ENCODE measurements around the gene KRTAP4-6. TPM values are rescaled to one million over a fixed set of nuclear protein-coding genes. Genes with fewer than 3 reads are reported as not detected.
"Not testable (repeated sequence)": the region's sequence is repeated elsewhere in the genome, so short reads cannot be mapped to it uniquely, and the experiment has no call there.

The KRTAP4-6 gene
- polyA plus RNA-seq, 1 of the 3 experiments (the other 2 are of a cell fraction), result not detected

DNA sequence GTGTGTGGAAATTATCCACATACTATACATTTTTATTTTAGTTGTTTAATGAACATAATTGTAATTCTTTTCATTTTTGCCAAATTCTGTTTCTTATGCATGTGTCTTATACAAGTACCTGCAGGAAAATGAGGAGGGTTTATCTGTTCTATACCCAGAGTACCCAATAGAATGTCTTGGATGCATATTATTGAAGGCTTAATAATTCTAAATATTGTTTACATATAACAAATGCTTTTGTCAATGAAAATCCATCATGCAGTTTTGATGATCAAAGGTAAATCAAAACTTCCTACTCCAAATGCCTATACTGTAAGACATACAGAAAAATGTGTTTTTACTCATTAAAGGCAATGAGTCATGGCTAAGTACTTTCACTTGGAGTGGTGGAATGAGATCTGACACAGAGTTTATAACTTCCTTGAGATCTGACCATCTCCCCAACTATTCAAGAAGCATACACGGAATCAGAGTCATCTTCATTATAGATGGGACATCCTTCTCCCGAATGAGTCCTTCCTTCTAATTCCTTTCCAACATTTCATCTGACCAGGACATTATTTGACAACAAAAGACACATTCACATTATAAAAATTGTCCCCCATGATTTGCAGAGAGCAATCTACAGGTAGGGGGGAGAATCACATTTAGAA is 35.8 kb downstream of the KRTAP4-6 start:
- H3K9me2 ChIP-seq; H3K36me3 ChIP-seq (replicated peaks in 1 of 2; ENCODE audit: control insufficient read depth in 1 of 2, insufficient read depth in 2 of 2, low read length in 1 of 2); H3K4me1 ChIP-seq (ENCODE audit: control insufficient read depth in 1 of 2, insufficient read depth in 2 of 2, low read depth in 1 of 2, low read length in 1 of 2); H3K27me3 ChIP-seq (ENCODE audit: insufficient read depth); H3K9ac ChIP-seq; H3K27ac ChIP-seq (ENCODE audit: low read depth in 2 of 2, low read length in 1 of 2); POLR2A ChIA-PET; DNase-seq; H2AFZ ChIP-seq (ENCODE audit: low read depth); CTCF ChIA-PET; H4K20me1 ChIP-seq (ENCODE audit: insufficient read depth); H3K4me3 ChIP-seq (ENCODE audit: low read depth in 2 of 2, low read length in 1 of 2); H3K9me3 ChIP-seq; H3F3A ChIP-seq (replicated peaks; ENCODE audit: insufficient read depth); H3K79me2 ChIP-seq (ENCODE audit: insufficient read depth): not testable (repeated sequence)
- 2% methylated on average over 2 of the region's 2 CpGs for WGBS (ENCODE audit: low lambda C conversion rate)
- TF ChIP-seq JUND (IDR thresholded peaks at IDR 0.05) (peak; percentile 39), FOSL2 (IDR thresholded peaks at IDR 0.05; ENCODE audit: borderline replicate concordance, low read depth) (peak; percentile 35; the same call in 1 of the 2 replicates), EP300 (IDR thresholded peaks at IDR 0.05; ENCODE audit: borderline replicate concordance in 1 of 2, low read depth in 1 of 2, low read length in 1 of 2) (0 out of 4 replicates have a peak, but pooled peaks of 1 of the 2 experiments have one; percentile 16), TCF12 (IDR thresholded peaks at IDR 0.05) (0 out of 2 replicates have a peak, but pooled peaks have one; percentile 21)
- TF ChIP-seq, protein P1, sequence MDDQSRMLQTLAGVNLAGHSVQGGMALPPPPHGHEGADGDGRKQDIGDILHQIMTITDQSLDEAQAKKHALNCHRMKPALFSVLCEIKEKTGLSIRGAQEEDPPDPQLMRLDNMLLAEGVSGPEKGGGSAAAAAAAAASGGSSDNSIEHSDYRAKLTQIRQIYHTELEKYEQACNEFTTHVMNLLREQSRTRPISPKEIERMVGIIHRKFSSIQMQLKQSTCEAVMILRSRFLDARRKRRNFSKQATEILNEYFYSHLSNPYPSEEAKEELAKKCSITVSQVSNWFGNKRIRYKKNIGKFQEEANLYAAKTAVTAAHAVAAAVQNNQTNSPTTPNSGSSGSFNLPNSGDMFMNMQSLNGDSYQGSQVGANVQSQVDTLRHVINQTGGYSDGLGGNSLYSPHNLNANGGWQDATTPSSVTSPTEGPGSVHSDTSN (IDR thresholded peaks at IDR 0.05), result peak; percentile 37; the same call in 1 of the 2 replicates
- peak overlapping the region; percentile 40; the same call in 1 of the 2 replicates for H3K4me2 ChIP-seq

DNA sequence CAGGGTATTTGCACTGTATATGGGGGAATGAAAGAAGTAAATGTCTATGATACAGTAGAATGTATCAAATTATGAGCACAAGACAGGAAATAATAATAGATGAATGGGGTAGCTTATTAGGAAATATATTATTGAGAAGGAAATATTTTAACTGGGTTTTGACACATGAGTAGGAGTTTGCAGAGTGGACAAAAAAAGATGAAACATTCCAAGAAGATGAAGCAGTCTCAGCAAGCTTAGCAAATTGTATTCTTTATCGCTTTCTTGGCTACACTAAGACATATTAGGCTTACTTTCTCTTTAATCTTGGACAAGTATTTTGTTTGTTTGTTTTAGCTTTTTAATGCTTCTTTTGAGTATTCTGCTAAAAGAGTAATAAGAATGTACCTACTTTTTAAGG is 36.4 kb downstream of the KRTAP4-6 start:
- Histone ChIP-seq H3K4me3 (ENCODE audit: low read depth in 2 of 2, low read length in 1 of 2) (no peak overlapping the region), H3K4me2 (no peak overlapping the region), H3K36me3 (replicated peaks in 1 of 2; ENCODE audit: control insufficient read depth in 1 of 2, insufficient read depth in 2 of 2, low read length in 1 of 2) (no peaks in the 10 kb centered on the region), H3K9me2 (no peaks in the 10 kb centered on the region), H3K27ac (ENCODE audit: low read depth in 2 of 2, low read length in 1 of 2) (no peak overlapping the region), H3F3A (replicated peaks; ENCODE audit: insufficient read depth) (peaks cover 5% of the 10 kb centered on the region), H2AFZ (ENCODE audit: low read depth) (no peak overlapping the region), H3K9ac (no peak overlapping the region), H3K9me3 (no peaks in the 10 kb centered on the region), H3K27me3 (ENCODE audit: insufficient read depth) (no peaks in the 10 kb centered on the region), H3K79me2 (ENCODE audit: insufficient read depth) (no peaks in the 10 kb centered on the region), H4K20me1 (ENCODE audit: insufficient read depth) (no peaks in the 10 kb centered on the region), H3K4me1 (ENCODE audit: control insufficient read depth in 1 of 2, insufficient read depth in 2 of 2, low read depth in 1 of 2, low read length in 1 of 2) (peaks cover 0 to 3% of the 10 kb centered on the region in 2 experiments; a peak in 1 of 4 replicates)
- POLR2A ChIA-PET, result no interaction called here
- 55% methylated on average over 1 of the region's 1 CpG for WGBS (ENCODE audit: low lambda C conversion rate)
- no peak for DNase-seq
- CTCF ChIA-PET, result no interaction called here
- TF ChIP-seq FOXM1 (IDR thresholded peaks at IDR 0.05; ENCODE audit: low read depth) (no peak), CHD2 (IDR thresholded peaks at IDR 0.05; ENCODE audit: low read length, partially characterized antibody) (no peak), EZH2phosphoT487 (IDR thresholded peaks at IDR 0.05; ENCODE audit: borderline replicate concordance, low read depth) (no peak), RXRA (IDR thresholded peaks at IDR 0.05; ENCODE audit: borderline replicate concordance, low read depth) (no peak), FOXJ3 (CRISPR knock-in tag; IDR thresholded peaks at IDR 0.05) (no peak), GATA2 (CRISPR knock-in tag; IDR thresholded peaks at IDR 0.05) (no peak), MXI1 (IDR thresholded peaks at IDR 0.05; ENCODE audit: low read depth, low read length) (no peak), MEF2A (IDR thresholded peaks at IDR 0.05; ENCODE audit: borderline replicate concordance, low read depth) (no peak), SMC3 (IDR thresholded peaks at IDR 0.05; ENCODE audit: low read depth, low read length) (no peak), YY1 (IDR thresholded peaks at IDR 0.05; ENCODE audit: low read depth) (no peak), NRF1 (IDR thresholded peaks at IDR 0.05; ENCODE audit: low read depth, low read length) (no peak), EP300 (IDR thresholded peaks at IDR 0.05; ENCODE audit: borderline replicate concordance in 1 of 2, low read depth in 1 of 2, low read length in 1 of 2) (no peak)
- TF ChIP-seq, protein P2, sequence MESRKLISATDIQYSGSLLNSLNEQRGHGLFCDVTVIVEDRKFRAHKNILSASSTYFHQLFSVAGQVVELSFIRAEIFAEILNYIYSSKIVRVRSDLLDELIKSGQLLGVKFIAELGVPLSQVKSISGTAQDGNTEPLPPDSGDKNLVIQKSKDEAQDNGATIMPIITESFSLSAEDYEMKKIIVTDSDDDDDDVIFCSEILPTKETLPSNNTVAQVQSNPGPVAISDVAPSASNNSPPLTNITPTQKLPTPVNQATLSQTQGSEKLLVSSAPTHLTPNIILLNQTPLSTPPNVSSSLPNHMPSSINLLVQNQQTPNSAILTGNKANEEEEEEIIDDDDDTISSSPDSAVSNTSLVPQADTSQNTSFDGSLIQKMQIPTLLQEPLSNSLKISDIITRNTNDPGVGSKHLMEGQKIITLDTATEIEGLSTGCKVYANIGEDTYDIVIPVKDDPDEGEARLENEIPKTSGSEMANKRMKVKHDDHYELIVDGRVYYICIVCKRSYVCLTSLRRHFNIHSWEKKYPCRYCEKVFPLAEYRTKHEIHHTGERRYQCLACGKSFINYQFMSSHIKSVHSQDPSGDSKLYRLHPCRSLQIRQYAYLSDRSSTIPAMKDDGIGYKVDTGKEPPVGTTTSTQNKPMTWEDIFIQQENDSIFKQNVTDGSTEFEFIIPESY (IDR thresholded peaks at IDR 0.05; ENCODE audit: borderline replicate concordance, low read depth), result no peak
- TF ChIP-seq, protein P3, sequence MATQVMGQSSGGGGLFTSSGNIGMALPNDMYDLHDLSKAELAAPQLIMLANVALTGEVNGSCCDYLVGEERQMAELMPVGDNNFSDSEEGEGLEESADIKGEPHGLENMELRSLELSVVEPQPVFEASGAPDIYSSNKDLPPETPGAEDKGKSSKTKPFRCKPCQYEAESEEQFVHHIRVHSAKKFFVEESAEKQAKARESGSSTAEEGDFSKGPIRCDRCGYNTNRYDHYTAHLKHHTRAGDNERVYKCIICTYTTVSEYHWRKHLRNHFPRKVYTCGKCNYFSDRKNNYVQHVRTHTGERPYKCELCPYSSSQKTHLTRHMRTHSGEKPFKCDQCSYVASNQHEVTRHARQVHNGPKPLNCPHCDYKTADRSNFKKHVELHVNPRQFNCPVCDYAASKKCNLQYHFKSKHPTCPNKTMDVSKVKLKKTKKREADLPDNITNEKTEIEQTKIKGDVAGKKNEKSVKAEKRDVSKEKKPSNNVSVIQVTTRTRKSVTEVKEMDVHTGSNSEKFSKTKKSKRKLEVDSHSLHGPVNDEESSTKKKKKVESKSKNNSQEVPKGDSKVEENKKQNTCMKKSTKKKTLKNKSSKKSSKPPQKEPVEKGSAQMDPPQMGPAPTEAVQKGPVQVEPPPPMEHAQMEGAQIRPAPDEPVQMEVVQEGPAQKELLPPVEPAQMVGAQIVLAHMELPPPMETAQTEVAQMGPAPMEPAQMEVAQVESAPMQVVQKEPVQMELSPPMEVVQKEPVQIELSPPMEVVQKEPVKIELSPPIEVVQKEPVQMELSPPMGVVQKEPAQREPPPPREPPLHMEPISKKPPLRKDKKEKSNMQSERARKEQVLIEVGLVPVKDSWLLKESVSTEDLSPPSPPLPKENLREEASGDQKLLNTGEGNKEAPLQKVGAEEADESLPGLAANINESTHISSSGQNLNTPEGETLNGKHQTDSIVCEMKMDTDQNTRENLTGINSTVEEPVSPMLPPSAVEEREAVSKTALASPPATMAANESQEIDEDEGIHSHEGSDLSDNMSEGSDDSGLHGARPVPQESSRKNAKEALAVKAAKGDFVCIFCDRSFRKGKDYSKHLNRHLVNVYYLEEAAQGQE (IDR thresholded peaks at IDR 0.05; ENCODE audit: low read depth, low read length), result no peak
- TF ChIP-seq, protein P4, sequence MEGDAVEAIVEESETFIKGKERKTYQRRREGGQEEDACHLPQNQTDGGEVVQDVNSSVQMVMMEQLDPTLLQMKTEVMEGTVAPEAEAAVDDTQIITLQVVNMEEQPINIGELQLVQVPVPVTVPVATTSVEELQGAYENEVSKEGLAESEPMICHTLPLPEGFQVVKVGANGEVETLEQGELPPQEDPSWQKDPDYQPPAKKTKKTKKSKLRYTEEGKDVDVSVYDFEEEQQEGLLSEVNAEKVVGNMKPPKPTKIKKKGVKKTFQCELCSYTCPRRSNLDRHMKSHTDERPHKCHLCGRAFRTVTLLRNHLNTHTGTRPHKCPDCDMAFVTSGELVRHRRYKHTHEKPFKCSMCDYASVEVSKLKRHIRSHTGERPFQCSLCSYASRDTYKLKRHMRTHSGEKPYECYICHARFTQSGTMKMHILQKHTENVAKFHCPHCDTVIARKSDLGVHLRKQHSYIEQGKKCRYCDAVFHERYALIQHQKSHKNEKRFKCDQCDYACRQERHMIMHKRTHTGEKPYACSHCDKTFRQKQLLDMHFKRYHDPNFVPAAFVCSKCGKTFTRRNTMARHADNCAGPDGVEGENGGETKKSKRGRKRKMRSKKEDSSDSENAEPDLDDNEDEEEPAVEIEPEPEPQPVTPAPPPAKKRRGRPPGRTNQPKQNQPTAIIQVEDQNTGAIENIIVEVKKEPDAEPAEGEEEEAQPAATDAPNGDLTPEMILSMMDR (IDR thresholded peaks at IDR 0.05), result no peak

Data from SK-N-SH (cell line).